ENCODE results near the gene PCSK9.
A peak's percentile ranks its signal among the peaks of the same experiment; 100 is the strongest.

Gene PCSK9

GRCh38 chr1:55044617-55045397 is 5.5 kb downstream of the PCSK9 start:
- DNase-seq = no peak

- no peak for DNase-seq
Observed at GRCh38 chr1:55045430-55045829, 6.1 kb downstream of the PCSK9 start.

- DNase-seq = no peak
Observed at GRCh38 chr1:55046871-55047270, 7.5 kb downstream of the PCSK9 start.

- no peak for DNase-seq
Observed at GRCh38 chr1:55047611-55048010, 8.3 kb downstream of the PCSK9 start.

GRCh38 chr1:55048453-55049270 is 9.3 kb downstream of the PCSK9 start:
- no peak for DNase-seq

GRCh38 chr1:55049271-55049913 is 10.0 kb downstream of the PCSK9 start:
- no peak for DNase-seq

- no peak for DNase-seq
Observed at GRCh38 chr1:55049914-55050278, 10.5 kb downstream of the PCSK9 start.

GRCh38 chr1:55050283-55050682 is 10.9 kb downstream of the PCSK9 start:
- DNase-seq = no peak

- DNase-seq = no peak
Observed at GRCh38 chr1:55051169-55051568, 11.8 kb downstream of the PCSK9 start.

GRCh38 chr1:55051621-55052020 is 12.3 kb downstream of the PCSK9 start:
- DNase-seq = no peak

GRCh38 chr1:55052221-55053142 is 13.1 kb downstream of the PCSK9 start:
- no peak for DNase-seq

- no peak for DNase-seq
Observed at GRCh38 chr1:55053265-55053954, 14.1 kb downstream of the PCSK9 start.

- DNase-seq = no peak
Observed at GRCh38 chr1:55054396-55054795, 15.0 kb downstream of the PCSK9 start.

- DNase-seq = peak; percentile 25
Observed at GRCh38 chr1:55055084-55055882, 15.9 kb downstream of the PCSK9 start.

- DNase-seq = peak; percentile 19
Observed at GRCh38 chr1:55055951-55056631, 16.7 kb downstream of the PCSK9 start.

GRCh38 chr1:55056632-55056992 is 17.3 kb downstream of the PCSK9 start:
- no peak for DNase-seq

GRCh38 chr1:55057270-55057955 is 18.1 kb downstream of the PCSK9 start:
- DNase-seq = peak; percentile 20

- peak; percentile 28 for DNase-seq
Observed at GRCh38 chr1:55057956-55058298, 18.6 kb downstream of the PCSK9 start.

GRCh38 chr1:55059302-55060132 is 20.2 kb downstream of the PCSK9 start:
- DNase-seq = no peak
